NAMALWA (cell line): ENCODE data around the gene CDRT4.

Experiments used
- DNase-seq: peaks from one replicate; pipeline ENCODE4 v3.0.0-alpha.2; 2015; ENCODE audit warnings: low spot score

CDRT4 gene

DNA sequence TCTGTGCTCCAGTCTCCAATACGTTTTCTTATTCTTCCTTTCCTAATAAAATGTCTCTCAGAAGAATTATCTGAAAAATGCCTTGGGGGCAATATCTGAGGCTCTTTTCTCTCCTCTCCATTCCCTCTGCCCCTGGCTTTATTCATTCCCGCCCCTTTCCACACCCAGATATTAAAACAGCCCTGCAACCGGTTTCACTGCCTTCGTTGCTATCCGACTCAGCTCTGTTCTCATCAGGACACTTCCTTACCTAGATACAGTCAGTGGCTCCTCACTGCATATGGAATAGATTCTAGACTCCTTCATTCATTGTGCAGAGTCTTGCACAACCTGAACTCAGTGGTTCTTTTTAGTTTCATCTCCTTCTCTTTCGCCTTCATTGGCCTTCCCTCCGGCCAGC is 74.0 kb downstream of the CDRT4 start:
- no peak for DNase-seq

DNA sequence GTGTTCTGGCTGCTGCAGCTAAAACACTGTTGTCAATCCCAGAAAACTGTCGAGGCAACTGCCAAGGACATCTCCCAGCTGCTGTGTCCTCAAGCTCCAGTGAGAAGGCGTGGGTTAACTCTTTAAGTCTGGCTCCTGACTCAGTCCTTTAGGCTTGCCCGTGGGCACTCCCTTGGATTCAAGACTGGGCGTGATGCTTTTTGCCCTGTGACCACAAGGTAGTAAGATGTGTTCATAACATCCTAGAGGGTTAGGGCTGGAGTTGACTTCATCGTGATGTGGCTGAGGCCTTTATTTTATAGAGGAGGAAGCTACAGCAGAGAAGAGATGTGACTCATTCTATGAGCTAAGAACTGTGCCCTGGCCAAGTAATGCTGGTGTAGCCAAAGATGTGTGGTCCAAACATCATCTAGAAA is 75.1 kb downstream of the CDRT4 start:
- DNase-seq = no peak

DNA sequence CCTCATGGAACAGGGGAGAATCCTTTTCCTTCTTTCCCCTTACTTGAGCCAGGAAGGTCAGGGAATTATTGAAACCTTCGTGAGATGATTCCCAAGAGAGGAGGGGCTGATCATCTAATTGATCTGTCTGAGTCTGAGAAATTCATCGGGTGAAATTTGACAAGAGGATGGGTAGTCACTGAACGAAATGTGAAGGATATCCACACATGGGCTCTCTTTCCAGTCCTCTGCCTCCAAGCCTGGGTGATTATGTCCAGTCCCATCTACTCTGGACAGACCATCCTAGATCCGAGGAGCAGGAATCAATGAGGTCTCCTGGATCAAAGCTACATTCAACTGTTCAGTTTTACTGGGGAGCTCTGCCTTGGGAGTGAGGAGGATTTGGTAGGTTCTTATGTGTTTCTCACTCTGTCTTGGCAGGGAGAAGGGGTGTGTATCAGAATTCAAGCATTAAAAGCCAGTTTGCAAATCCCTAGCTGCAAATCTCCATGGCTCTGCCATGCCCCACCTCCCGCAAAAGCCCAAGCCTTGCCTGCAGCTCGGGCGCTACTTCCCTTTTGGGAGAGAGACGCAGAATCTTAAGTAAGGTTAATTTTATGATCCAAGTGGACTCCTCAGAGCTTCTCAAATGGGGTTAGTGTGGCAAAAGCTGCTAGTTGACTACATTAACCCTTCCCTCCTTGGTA is 78.9 kb downstream of the CDRT4 start:
- DNase-seq = no peak

DNA sequence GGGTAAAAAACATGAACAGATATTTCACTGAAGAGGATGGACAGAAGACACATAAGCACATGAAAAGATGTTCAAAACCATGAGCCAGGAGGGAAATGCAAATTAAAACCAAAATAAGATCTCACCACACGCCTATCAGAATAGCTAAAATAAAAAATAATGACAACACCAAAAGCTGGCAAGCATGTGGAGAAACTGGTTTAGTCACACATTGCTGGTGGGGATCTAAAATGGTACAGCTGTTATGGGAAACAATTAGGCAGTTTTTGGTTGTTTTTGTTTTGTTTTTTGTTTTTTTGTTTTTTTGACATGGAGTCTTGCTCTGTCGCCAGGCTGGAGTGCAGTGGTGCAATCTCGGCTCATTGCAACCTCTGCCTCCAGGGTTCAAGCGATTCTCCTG is 81.3 kb downstream of the CDRT4 start:
- no peak for DNase-seq
